Keratinocyte (primary cell): ENCODE data around the gene PTPRN2. TPM values are rescaled to one million over a fixed set of nuclear protein-coding genes. Genes with fewer than 3 reads are reported as not detected.

ENCODE experiments used
- DNase-seq: peaks from one replicate; pipeline ENCODE4 v3.0.0-alpha.2; 2011; ENCODE audit warnings: low read depth, missing footprints, low spot score
- FAIRE-seq: peaks from 2 replicates; lab custom pipeline; 2011; peaks lifted over from hg19 to GRCh38; lab: Jason Lieb, UNC
- H2AFZ ChIP-seq: 2 replicates; pipeline ENCODE4 v1.6.0; 2012; ENCODE audit warnings: low read length, control low read depth, inconsistent platforms; ENCODE audit not compliant: control insufficient read depth
- H3K27ac ChIP-seq: 2 replicates; pipeline ENCODE4 v1.5.1; 2011; ENCODE audit warnings: low read length; ENCODE audit not compliant: control insufficient read depth, insufficient read depth
- H3K27me3 ChIP-seq: 3 replicates; pipeline ENCODE4 v1.6.0; 2011; ENCODE audit warnings: low read length; ENCODE audit not compliant: control insufficient read depth, insufficient read depth; ENCODE audit errors: extremely low read depth
- H3K36me3 ChIP-seq, 2 experiments: 2 replicates in 1 of 2; 3 replicates in 1 of 2; pipeline ENCODE4 v1.5.1; 2011; ENCODE audit warnings: low read length in 2 of 2, mild to moderate bottlenecking in 1 of 2; ENCODE audit not compliant: control insufficient read depth in 2 of 2, insufficient read depth in 2 of 2; ENCODE audit errors: extremely low read depth in 1 of 2
- H3K4me1 ChIP-seq: 3 replicates; pipeline ENCODE4 v1.5.1; 2011; ENCODE audit warnings: low read length; ENCODE audit not compliant: control insufficient read depth, insufficient read depth; ENCODE audit errors: extremely low read depth
- H3K4me2 ChIP-seq: 3 replicates; pipeline ENCODE4 v1.6.0; 2011; ENCODE audit warnings: low read depth, low read length; ENCODE audit not compliant: control insufficient read depth, insufficient read depth; ENCODE audit errors: extremely low read depth
- H3K4me3 ChIP-seq, 3 experiments: fragments of 200-600 bp in 1 of 3; sonication (generic) in 1 of 3; 2 replicates in 2 of 3; 3 replicates in 1 of 3; pipeline ENCODE4 v1.5.1; 2011 to 2016; ENCODE audit warnings: low read length in 3 of 3, mild to moderate bottlenecking in 3 of 3, control low read depth in 2 of 3, inconsistent platforms in 1 of 3, low read depth in 1 of 3, mixed read lengths in 1 of 3, mixed run types in 1 of 3, moderate library complexity in 1 of 3; ENCODE audit not compliant: control insufficient read depth in 2 of 3, insufficient read depth in 2 of 3; ENCODE audit errors: extremely low read depth in 1 of 3
- H3K79me2 ChIP-seq: 2 replicates; pipeline ENCODE4 v1.6.0; 2012; ENCODE audit warnings: low read length; ENCODE audit not compliant: control insufficient read depth, insufficient read depth
- H3K9ac ChIP-seq: 3 replicates; pipeline ENCODE4 v1.6.0; 2011; ENCODE audit warnings: low read length; ENCODE audit not compliant: control insufficient read depth, insufficient read depth; ENCODE audit errors: extremely low read depth
- H3K9me1 ChIP-seq: 3 replicates; pipeline ENCODE4 v1.6.0; 2011; ENCODE audit warnings: low read length; ENCODE audit not compliant: control insufficient read depth, insufficient read depth; ENCODE audit errors: extremely low read depth
- H3K9me3 ChIP-seq: 2 replicates; pipeline ENCODE4 v1.5.1; 2012; ENCODE audit warnings: low read depth, low read length; ENCODE audit not compliant: control insufficient read depth
- H4K20me1 ChIP-seq: 3 replicates; pipeline ENCODE4 v1.6.0; 2011; ENCODE audit warnings: low read length; ENCODE audit not compliant: control insufficient read depth, insufficient read depth; ENCODE audit errors: extremely low read depth
- CTCF ChIP-seq, 3 experiments: IDR thresholded peaks in 1 of 3; conservative IDR thresholded peaks in 1 of 3; optimal IDR thresholded peaks in 1 of 3; 2 replicates in 2 of 3; 3 replicates in 1 of 3; pipeline versions ENCODE3 to v1.5.1; 2011; ENCODE audit warnings: low read length in 3 of 3, mild to moderate bottlenecking in 3 of 3, moderate library complexity in 2 of 3, control low read depth in 1 of 3, inconsistent platforms in 1 of 3; ENCODE audit not compliant: insufficient read depth in 2 of 3; ENCODE audit errors: extremely low read depth in 1 of 3
- EZH2 ChIP-seq: IDR thresholded peaks from one replicate; pipeline ENCODE4 v1.6.1; 2012; ENCODE audit warnings: inconsistent platforms, mild to moderate bottlenecking, low read length, moderate library complexity
- dilution Hi-C: fragments of 300-500 bp; cut with MboI; formaldehyde crosslinking; loops from one replicate; pipeline ENCODE4 v1.7.0; 2020; ENCODE audit warnings: low sequenced_read_pairs; ENCODE audit not compliant: extremely low pct_ligation_motif_present
- polyA plus RNA-seq, 5 experiments: library from polyadenylated mRNA; depleted of rRNA in 3 of 5; stranded (reverse) in 3 of 5; stranded (forward) in 1 of 5; unstranded in 1 of 5; fragments of >200 nt; gene quantifications; 1 replicate in 1 of 5; 2 replicates in 3 of 5; 3 replicates in 1 of 5; pipeline versions ENCODE4 v1.2.1 to v1.2.3, GENCODE V29; 2011 to 2012; ENCODE audit warnings: missing spikeins in 2 of 5, low read depth in 1 of 5, low replicate concordance in 1 of 5

The PTPRN2 gene
- polyA plus RNA-seq, 1 donor (not counting 4 experiments of a cell fraction or from before 2014, with no cell fraction given): not detected

GRCh38 chr7:157650801-157651200 lies 936.8 kb downstream of the PTPRN2 start:
- Histone ChIP-seq H3K4me1 (no peaks in the 10 kb centered on the region), H3K9ac (no peak overlapping the region), H3K79me2 (no peaks in the 10 kb centered on the region), H2AFZ (no peak overlapping the region), H3K4me2 (no peak overlapping the region), H3K9me1 (no peaks in the 10 kb centered on the region), H4K20me1 (no peaks in the 10 kb centered on the region), H3K9me3 (peaks cover 13% of the 10 kb centered on the region), H3K4me3 (no peak overlapping the region), H3K27ac (no peak overlapping the region), H3K36me3 (no peaks in the 10 kb centered on the region), H3K27me3 (no peaks in the 10 kb centered on the region)
- dilution Hi-C loops: no loop called here
- FAIRE-seq (no peak), DNase-seq (no peak)
- TF ChIP-seq CTCF (optimal IDR thresholded peaks at IDR 0.05 in 1 of 3, IDR thresholded peaks at IDR 0.05 in 1 of 3, conservative IDR thresholded peaks at IDR 0.05 in 1 of 3; ENCODE audit: extremely low read depth in 1 of 3, insufficient read depth in 2 of 3, low read length in 3 of 3): no peak
- no peak for TF ChIP-seq EZH2

GRCh38 chr7:157650131-157650631 lies 937.4 kb downstream of the PTPRN2 start:
- no peaks in the 10 kb centered on the region for H3K9me1 ChIP-seq
- H3K36me3 ChIP-seq: no peaks in the 10 kb centered on the region
- no peaks in the 10 kb centered on the region for H4K20me1 ChIP-seq
- H3K9me3 ChIP-seq: peaks cover 8% of the 10 kb centered on the region
- no peak for TF ChIP-seq EZH2
- TF ChIP-seq CTCF (optimal IDR thresholded peaks at IDR 0.05 in 1 of 3, IDR thresholded peaks at IDR 0.05 in 1 of 3, conservative IDR thresholded peaks at IDR 0.05 in 1 of 3; ENCODE audit: extremely low read depth in 1 of 3, insufficient read depth in 2 of 3, low read length in 3 of 3): no peak
- no peak overlapping the region for H3K4me2 ChIP-seq
- dilution Hi-C loops: no loop called here
- H3K27me3 ChIP-seq: no peaks in the 10 kb centered on the region
- H3K27ac ChIP-seq: no peak overlapping the region
- no peak overlapping the region for H2AFZ ChIP-seq
- no peak overlapping the region for H3K9ac ChIP-seq
- H3K4me3 ChIP-seq: no peak overlapping the region
- no peaks in the 10 kb centered on the region for H3K4me1 ChIP-seq
- FAIRE-seq (no peak), DNase-seq (no peak)
- H3K79me2 ChIP-seq: no peaks in the 10 kb centered on the region
